SK-N-SH treated with all-trans-retinoic acid at 6 μM for 48 hours (cell line): ENCODE measurements around the gene IGSF11.

Experiments
- CSDC2 ChIP-seq: fragments of 250-450 bp; sonication (Bioruptor Pico); IDR thresholded peaks from 2 replicates; pipeline ENCODE4 v1.5.0; 2020; ENCODE audit warnings: mild to moderate bottlenecking, moderate library complexity
- ESRRG ChIP-seq: fragments of 250-450 bp; sonication (Bioruptor Pico); IDR thresholded peaks from 2 replicates; pipeline ENCODE4 v1.6.1; 2021; ENCODE audit warnings: mild to moderate bottlenecking
- ISL1 ChIP-seq: fragments of 250-450 bp; sonication (Bioruptor Pico); IDR thresholded peaks from 2 replicates; pipeline ENCODE4 v2.1.2; 2022; ENCODE audit warnings: mild to moderate bottlenecking, moderate library complexity
- POU6F1 ChIP-seq: fragments of 250-450 bp; sonication (Bioruptor Pico); IDR thresholded peaks from 2 replicates; pipeline ENCODE4 v1.8.0; 2021; ENCODE audit warnings: low read depth, mild to moderate bottlenecking, moderate library complexity, borderline replicate concordance
- PPARA ChIP-seq: fragments of 250-450 bp; sonication (Bioruptor Pico); IDR thresholded peaks from 2 replicates; pipeline ENCODE4 v1.5.0; 2020; ENCODE audit warnings: mild to moderate bottlenecking, borderline replicate concordance
- RARB ChIP-seq: fragments of 250-450 bp; sonication (Bioruptor Pico); IDR thresholded peaks from 2 replicates; pipeline ENCODE4 v1.8.0; 2021; ENCODE audit warnings: mild to moderate bottlenecking, moderate library complexity
- SNAI2 ChIP-seq: fragments of 250-450 bp; sonication (Bioruptor Pico); IDR thresholded peaks from 2 replicates; pipeline ENCODE4 v1.5.0; 2020; ENCODE audit warnings: mild to moderate bottlenecking, moderate library complexity
- ZC3H10 ChIP-seq: fragments of 250-450 bp; sonication (Bioruptor Pico); IDR thresholded peaks from 2 replicates; pipeline ENCODE4 v1.5.1; 2021; ENCODE audit warnings: mild to moderate bottlenecking, moderate library complexity
- ZFP30 ChIP-seq: fragments of 450-650 bp; formaldehyde crosslinking; IDR thresholded peaks from 2 replicates; pipeline ENCODE4 v1.5.0; 2022; ENCODE audit warnings: mild to moderate bottlenecking, moderate library complexity
- ZNF565 ChIP-seq: fragments of 450-650 bp; formaldehyde crosslinking; conservative IDR thresholded peaks from 2 replicates; pipeline ENCODE4 v1.5.0; 2020; ENCODE audit warnings: low read depth, mild to moderate bottlenecking, moderate library complexity
- ZNF8 ChIP-seq: fragments of 450-650 bp; formaldehyde crosslinking; IDR thresholded peaks from 2 replicates; pipeline ENCODE4 v1.5.0; 2020; ENCODE audit warnings: mild to moderate bottlenecking, moderate library complexity
- TF ChIP-seq, protein P1 (sequence below): fragments of 250-450 bp; sonication (Bioruptor Pico); IDR thresholded peaks from 2 replicates; pipeline ENCODE4 v1.8.0; 2020; ENCODE audit warnings: mild to moderate bottlenecking, moderate library complexity, borderline replicate concordance
- TF ChIP-seq, protein P2 (sequence below): fragments of 250-450 bp; sonication (Bioruptor Pico); IDR thresholded peaks from 2 replicates; pipeline ENCODE4 v1.5.1; 2020; ENCODE audit warnings: low read depth, mild to moderate bottlenecking, moderate library complexity

DNA sequence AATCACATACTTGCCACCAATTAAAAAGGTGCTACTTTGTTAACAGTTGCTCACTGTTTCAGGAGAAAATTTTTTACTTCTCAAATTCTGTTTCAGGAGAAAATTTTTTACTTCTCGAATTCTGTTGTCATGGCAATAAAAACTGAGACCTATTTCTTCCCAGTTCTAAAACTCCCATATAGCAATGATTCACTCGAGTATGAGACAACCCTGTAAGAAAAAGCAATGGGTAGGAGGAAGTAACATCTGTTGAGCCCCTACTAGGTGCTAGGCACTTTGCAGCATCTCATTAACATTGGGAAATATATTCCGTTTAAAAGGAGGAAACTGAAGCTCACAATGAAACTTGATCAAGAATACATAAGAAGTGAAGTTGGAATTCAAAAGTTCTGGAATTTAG, 35.1 kb upstream of the IGSF11 start:
- no peak for TF ChIP-seq ESRRG (CRISPR knock-in tag)
- no peak for TF ChIP-seq SNAI2 (CRISPR knock-in tag)
- TF ChIP-seq CSDC2 = no peak
- TF ChIP-seq, protein P1, sequence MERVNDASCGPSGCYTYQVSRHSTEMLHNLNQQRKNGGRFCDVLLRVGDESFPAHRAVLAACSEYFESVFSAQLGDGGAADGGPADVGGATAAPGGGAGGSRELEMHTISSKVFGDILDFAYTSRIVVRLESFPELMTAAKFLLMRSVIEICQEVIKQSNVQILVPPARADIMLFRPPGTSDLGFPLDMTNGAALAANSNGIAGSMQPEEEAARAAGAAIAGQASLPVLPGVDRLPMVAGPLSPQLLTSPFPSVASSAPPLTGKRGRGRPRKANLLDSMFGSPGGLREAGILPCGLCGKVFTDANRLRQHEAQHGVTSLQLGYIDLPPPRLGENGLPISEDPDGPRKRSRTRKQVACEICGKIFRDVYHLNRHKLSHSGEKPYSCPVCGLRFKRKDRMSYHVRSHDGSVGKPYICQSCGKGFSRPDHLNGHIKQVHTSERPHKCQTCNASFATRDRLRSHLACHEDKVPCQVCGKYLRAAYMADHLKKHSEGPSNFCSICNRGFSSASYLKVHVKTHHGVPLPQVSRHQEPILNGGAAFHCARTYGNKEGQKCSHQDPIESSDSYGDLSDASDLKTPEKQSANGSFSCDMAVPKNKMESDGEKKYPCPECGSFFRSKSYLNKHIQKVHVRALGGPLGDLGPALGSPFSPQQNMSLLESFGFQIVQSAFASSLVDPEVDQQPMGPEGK = no peak
- TF ChIP-seq, protein P2, sequence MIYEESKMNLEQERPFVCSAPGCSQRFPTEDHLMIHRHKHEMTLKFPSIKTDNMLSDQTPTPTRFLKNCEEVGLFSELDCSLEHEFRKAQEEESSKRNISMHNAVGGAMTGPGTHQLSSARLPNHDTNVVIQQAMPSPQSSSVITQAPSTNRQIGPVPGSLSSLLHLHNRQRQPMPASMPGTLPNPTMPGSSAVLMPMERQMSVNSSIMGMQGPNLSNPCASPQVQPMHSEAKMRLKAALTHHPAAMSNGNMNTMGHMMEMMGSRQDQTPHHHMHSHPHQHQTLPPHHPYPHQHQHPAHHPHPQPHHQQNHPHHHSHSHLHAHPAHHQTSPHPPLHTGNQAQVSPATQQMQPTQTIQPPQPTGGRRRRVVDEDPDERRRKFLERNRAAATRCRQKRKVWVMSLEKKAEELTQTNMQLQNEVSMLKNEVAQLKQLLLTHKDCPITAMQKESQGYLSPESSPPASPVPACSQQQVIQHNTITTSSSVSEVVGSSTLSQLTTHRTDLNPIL = no peak
- TF ChIP-seq PPARA (CRISPR knock-in tag) = no peak
- no peak for TF ChIP-seq ZC3H10 (CRISPR knock-in tag)
- TF ChIP-seq ISL1 = no peak
- no peak for TF ChIP-seq ZNF8 (CRISPR knock-in tag)
- no peak for TF ChIP-seq POU6F1 (CRISPR knock-in tag)
- no peak for TF ChIP-seq RARB (CRISPR knock-in tag)
- no peak for TF ChIP-seq ZFP30 (CRISPR knock-in tag)
- TF ChIP-seq ZNF565 (CRISPR knock-in tag) = no peak
